IPS-NIHi7 (cell line): ENCODE results near the gene GNG7.
"Not testable (repeated sequence)": the region's sequence is repeated elsewhere in the genome, so short reads cannot be mapped to it uniquely, and the experiment has no call there.

Source experiments
- DNase-seq: peaks from one replicate; pipeline ENCODE4 v3.0.0; 2012; ENCODE audit warnings: mixed read lengths; ENCODE audit errors: extremely low spot score

GNG7 gene

DNA sequence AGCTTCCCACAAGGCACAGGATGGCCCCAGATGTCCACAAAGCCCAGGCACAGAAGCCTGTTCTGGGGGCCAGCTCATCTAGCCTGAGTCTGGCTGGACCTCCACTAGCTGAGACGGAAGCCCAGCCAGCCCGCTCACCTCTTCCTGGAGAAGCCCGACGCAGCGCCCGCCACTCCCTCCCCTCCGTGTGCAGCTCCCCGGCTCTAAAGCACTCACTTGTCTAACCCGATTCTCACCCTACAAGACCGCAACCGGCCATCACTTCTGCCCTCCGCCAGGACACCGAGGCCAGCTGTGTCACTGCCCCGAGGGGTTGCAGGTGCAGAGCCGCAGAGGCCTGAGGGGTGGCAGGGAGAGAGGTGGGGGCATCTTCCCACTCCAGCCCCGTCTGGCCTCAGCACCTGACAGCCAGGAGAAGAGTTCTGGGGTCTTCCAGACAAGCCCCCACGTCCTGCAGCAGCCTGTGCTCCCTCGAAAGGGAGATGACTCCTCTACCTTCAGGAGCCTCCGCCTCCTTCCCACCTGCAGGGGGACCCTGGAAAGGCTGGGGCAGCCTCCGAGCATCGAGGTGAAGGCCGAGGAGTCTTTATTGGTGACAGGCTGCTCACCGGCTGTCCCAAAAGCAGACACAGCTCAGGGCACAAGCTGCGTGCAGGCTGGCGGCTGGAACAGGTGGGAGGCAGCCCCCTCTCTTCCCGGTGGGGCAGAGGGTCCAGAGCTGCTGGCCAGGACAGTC lies 24.6 kb upstream of the GNG7 start:
- DNase-seq = no peak

DNA sequence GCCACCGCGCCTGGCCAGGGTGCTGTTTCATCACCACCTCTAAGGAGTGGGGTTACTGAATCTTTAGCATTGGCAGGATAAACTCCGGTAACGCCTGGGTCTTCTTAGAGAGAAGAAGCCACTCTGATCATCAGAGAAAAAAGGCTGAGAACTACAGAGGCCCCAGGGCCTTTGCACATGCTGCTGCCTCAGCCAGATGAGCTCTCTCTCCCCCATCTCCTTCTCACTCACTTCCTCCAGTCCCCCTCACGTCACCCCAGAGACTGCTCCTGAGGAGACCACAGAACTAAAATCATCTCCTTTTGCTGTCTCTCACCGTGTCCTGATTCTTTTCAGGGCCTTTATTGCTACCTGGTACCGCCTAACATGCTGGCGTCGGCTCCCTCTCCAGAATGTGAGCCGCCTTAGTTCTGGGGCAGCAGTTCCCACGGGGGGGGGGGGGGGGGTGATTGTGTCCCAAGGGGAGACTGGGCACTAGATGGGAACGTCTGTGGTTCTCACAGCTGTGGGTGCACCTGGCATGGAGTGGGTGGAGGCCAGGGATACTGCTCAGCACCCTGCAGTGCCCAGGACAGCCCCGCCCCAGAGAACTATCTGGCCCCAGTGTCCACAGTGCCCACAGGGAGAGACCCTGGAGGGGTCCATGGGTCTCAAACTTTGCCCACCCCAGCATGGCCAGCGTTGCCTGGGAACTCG lies 23.8 kb upstream of the GNG7 start:
- no peak for DNase-seq

DNA sequence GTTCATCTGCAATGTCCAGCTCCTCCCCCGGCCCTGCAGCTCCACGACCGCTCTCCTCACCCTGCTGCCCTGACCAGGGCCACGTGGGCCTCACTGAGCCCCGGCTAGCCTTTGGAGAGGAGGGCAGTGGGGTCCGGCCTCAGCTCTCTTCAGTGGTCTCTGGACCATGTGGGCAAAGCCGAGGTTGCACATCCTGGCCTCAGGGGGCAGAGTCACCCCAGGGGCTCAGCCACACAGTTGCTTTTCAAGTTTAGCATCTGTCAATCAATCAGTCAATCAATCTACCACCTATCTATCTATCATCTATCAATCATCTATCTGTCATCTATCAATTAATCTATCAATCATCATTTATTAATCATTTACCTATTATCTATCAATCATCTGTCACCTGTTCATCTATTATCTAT lies 21.7 kb upstream of the GNG7 start:
- DNase-seq = no peak

DNA sequence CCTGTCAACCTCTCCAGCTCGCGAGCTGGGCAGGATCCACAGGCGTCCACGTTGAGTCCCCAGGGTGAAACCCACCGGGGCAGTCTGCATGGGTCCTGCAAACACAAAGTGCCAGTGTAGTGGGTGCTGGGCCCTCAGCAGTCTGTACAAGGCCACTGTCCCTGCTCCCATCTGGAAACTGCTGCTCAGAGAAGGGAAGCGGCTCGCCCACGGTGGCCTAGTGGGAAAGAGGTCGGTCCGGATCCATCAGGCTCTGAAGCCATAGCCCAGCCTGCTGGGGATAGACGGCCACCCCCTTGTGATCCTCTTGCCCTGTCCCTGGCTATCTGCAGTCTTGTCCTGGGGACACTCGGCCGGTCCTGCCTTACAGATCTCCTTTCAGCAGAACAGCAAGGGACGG lies 21.3 kb upstream of the GNG7 start:
- no peak for DNase-seq

DNA sequence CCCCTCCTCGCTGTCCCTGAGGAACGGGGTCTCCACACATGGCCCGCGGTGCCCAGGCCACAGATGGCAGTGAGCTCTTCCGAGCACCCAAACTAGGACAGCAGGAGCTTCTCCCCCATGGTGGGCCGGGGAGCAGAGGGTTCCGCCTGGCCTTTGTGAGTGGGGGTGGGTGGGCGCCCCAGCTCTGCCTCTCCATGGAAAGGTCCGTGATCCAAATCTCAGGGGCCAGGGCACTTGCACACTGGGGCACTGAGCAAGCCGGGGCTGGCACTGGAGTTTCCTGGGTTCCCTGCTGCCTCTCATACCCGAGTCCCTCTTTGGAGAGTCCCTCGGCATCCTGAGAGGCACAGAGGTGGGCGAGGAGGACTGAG lies 20.8 kb upstream of the GNG7 start:
- DNase-seq = no peak

DNA sequence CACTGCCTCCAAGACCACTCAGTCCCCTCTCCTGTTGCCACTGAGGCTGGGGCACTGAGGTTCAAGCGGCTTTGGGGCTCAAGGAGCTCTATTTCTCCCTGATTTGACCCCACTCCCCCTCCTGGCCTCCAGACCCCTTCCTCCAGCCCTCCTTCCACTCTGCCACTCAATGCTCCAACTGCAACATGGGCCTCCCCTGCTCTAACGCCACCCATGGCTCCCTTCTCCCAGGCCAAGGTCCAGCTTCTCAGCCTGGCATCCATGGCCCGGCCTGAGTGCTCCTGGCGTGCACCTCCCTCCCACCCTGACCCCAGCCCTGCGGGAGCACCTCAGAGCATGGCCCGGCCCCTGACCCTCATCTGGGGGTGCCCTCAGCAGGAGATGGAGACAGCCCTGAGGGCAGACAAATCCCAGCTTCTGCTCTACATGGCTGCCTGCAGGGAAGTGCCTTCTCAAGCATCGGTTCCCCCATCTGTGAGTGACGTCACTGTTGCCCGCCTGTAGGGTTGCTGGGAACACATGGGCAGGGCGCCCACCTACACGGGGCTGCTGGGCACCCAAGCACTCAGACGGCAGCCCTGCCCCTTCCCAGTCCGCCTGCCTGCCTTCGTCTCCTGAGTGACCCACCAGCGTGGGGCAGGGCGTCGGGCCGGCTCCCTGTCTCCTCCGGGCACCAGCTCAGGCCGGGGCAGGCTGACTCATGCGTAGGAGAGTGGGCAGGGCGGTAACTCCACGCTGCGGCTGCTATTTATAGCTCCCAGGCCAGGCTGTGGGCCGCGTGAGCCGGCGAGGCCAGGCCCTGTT lies 20.2 kb upstream of the GNG7 start:
- DNase-seq = no peak

DNA sequence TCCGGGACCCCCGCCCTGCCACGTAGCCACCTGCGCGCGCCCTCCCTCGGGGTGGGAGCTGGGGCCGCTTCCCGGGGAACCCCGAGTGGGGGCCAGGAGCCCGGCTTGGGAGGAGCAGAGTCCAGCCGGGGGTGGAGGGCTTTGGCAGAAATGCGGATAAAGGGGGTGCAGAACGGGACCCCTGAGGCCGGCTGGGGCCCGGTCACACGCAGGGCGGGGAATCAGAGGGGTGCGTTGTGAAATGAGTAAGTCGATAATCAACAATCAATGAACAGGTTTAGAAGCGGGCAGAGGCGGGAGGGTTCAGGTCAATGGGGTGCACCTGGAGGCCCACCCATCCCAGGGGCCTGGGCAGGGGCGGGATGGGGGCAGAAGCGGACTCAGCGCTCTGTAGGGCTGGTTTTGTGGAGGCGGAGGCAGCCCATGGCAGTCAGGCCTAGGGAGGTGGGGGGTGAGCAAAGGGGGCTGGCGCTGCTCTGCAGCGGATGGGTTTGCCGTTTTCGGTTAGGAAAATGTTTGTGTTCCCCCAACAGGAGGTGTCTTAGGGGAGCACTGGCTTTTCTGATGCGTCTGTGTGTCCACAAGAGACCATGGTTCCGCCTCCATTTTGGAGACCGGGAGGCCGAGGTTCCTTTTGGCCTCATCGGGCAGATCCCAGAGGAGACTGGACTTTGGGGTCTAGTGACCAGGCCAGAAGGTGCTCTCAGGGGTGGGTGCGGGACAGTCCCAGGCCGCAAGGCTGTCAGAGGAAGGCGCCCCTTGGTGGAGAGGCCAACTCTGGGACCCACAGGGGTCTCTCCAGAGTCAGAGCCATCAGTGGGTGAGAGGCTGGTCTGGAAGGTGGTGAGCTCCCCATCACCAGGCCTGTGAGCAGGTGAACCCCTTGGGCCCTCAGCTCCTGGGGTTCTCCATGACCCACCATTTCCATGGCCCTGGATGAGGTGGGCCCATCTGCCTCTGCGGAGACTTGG lies 19.4 kb upstream of the GNG7 start:
- peak; percentile 38 for DNase-seq

DNA sequence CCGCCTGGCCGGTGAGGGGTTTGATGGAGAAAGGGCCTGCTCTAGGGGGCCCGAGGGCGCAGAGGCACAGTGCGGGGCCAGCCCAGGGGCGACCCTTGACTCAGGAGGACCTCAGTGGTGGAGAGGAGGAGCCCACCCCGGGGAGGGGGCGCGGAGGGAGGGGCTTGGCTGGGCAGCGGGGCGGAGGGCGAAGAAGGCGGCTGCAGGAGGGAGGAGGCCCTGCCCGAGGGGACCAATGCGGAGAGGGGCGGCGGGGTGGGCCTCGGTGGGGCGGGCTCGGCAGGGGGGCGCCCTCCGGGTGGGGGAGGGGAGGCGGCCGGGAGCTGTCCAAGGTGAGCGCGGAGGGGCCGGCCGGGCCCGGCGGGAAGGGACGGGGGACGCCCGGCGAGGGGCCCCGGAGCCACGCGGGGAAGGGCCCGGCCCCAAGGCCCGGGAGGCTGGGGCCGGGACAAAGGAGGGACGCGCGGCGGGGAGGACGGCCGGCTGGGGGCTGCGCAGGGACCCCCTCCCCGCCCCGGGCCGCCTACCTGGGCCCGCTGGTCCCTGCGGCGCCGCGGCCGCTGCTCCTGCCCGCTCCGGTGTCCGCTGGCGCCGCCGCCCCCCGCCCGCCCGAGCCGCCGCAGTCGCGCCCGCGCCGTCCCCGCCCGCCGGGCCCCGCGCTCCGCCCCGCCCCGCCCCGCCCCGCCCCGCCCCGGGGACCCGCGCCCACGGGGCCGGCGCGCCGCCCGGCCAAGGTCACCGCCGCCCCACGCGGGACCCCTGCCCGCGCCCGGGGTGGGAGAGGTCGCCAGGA lies 18.5 kb upstream of the GNG7 start, which contains the start of gene DIRAS1:
TSS of gene DIRAS1 (minus strand) at position 596 of the 793 bp plus-strand sequence. CDS start 3,566 bp downstream, outside the sequence.
- DNase-seq = peak; percentile 73

DNA sequence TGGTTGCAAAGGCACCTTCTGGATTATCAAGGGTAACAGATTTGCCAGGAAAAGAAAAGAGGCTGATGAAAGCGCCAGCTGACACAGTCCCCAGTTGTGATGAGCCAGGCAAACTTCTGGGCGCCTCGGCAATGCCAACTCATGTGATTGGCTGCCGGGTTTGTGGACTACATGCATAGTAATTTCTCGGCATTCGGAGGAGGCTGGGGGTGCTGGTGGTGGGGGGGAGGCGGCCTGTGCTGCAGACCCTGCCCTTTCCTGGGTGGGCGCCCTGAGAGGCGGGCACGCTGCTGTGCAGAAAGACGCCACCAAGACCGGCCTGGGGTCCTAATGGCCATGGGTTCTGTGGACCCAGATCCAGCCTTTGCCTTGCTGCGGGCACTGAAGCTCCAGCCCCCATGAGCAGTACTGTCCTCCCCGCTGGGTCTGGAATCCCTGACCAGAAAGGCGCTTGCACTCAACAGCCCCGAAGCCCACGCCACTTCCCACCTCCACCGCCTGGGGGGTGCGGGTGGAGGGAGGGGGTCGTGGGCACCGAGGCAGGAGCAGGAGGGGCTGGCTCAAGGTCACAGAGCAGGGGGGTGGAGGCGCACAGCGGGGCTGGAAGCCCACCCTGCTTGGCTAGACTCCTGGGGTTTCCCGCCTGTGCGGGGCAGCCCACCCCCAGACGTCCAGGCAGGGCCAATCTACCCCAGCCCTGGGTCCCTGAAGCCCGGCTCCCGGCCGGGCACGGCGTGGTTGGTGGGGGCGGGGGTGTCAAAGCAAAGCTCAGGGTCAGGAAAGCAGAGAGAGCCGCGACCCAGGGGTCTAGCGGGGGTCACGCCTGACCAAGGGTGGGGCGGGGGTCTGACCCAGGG lies 17.7 kb upstream of the GNG7 start:
- peak; percentile 66 for DNase-seq

DNA sequence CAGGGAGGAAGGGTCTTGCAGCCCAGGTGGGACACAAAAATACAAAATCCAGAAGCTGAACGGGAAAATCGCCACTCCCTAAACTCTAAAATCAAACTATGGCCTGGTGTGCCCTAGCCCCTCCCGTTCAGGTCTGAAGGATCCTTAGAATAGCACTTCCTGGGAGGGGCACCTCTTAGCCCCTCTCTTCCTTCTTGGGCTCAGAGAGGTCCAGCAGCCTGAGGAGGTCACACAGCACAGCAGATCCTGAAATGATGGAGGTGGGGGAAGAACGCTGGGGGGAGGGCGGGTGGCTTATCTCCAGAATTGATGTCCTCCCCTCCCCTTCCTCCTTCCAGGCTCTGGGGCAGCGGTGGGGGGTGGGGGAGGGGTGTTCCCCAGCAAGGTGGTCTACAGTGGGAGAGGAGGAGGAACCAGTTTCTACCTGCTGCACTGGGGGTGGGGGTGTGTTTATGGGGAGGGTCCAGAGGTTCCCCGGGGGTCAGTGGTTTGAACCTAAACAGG lies 16.8 kb upstream of the GNG7 start:
- DNase-seq = no peak

DNA sequence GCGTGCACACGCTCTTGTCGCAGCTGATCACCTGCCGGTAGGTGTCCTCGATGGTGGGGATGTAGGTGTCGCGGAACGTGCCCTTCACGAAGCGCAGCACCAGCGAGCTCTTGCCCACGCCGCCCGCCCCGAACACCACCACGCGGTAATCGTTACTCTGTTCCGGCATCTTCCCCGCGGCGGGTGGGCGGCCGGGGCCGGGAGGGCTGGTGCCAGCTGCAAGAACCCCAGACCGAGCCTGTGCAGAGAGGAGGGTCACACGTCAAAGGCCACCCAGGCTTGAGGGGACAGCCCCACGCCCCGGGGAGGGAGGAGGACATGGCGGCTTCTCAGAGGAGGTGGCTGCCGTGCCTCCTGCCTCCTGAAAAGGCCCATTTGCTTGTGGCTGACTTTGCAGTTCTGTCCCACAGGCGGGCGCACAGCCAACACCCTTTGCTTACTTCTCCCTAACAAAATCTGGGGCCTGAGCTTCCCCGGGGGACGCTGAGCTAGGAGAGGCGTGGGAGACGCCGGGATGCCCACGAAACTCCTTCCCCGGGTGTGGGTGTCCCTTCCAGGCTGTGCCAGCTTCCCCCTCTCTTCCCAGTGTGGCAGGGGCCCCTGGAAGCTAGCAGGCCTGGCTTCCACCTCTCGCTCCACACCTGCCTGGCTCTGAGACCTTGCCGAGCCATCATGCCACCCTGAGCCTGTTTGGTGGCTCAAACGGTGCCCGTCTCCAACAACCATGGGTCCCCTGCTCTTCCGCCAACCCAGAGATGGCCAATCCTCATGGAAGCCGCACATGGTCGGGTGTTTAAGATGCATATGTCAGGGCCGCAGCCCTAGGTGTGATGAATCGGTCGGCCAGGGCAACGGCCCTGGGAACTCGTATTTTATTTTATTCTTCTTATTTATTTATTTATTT lies 15.4 kb upstream of the GNG7 start:
- DNase-seq = no peak

DNA sequence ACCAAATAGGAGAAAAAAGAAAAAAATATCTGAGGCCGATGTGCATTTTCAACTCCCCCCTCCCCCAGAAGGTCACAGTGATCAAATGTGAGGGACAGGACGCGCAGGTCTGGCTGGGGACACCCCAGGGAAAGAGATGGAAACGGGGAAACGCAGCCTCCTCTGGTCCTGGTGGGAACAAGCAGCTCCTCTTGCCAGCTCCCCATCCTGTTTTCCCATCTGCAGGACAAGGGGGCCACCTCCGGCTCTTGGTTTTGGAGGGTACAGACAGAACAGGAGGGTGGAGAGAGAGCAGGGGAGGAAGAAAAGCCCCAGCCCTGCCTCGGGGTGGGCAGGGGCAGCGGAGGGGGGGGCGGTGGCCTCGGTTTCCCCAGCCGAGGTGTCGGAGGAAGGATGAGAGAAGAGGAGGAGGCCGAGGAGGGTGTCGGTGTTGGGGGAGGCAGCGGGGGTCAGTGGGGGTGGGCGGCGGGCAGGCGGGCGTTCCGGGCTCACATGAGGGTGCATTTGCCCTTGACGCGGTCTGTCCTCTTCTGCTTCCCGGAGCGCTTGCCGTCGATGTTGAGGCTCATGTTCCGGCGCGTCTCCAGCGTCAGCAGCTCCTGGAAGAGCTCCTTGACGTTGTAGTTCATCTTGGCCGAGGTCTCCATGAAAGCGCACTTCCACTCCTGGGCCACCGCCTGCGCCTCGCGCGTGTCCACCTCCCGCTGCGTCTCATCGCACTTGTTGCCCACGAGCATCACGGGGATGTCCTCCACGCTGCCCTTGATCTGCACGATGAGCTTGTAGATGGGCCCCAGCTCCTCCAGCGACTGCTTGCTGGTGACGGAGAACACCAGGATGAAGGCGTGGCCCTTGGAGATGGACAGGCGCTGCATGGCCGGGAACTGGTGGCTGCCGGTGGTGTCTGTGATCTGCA lies 14.5 kb upstream of the GNG7 start:
- no peak for DNase-seq

DNA sequence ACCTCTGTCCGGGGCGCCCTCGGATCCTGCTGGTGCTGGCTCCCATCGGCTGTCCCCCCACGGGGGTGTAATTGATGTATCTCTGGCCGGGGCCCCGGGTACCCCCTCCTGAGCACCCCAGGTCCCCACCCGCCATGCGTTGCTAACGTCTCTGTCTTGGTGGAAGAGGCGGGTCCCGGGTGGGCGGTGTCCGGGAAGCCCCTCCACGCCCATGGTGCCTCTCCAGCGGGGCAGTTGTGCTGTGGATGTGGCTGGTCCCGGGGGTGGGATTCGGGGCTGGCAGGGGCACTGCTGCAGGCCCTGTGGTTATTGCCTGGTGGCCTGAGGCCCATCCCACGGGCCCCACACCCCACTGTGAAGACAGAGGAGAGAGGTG lies 13.8 kb upstream of the GNG7 start:
- no peak for DNase-seq

DNA sequence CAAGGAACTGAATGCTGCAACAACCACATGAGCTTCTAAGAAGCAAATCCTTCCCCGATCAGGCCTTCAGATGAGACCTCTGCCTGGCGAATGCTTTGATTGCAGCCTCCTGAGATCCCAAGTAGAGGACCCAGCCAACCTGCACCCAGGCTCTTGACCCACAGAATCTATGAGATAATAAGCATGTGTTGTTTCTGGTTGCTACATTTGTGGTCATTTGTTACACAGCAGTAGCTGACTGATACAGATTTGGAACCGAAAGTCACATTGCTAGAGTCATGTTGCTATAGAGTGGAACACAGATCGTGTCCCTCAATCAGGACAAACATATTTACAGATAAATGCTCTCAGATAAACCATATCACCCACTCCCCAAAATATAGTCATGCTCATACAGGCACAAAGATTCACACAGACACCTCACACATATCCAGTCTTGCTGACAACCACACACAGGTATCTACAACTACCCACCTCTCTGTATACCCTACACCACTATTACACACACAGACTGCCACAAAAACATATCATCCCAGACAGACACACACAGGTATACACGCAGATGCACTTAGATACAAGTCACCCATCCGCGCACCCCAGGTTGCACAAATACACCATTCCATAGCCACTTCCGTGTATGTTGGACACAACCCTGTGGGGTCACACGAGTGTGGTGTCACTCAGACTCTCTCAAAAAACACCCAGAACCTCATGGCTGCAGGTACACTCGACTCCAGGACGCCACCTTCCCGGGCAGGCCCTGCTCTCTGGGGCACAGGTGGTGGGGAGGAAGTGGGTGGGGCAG lies 13.2 kb upstream of the GNG7 start:
- DNase-seq = no peak

DNA sequence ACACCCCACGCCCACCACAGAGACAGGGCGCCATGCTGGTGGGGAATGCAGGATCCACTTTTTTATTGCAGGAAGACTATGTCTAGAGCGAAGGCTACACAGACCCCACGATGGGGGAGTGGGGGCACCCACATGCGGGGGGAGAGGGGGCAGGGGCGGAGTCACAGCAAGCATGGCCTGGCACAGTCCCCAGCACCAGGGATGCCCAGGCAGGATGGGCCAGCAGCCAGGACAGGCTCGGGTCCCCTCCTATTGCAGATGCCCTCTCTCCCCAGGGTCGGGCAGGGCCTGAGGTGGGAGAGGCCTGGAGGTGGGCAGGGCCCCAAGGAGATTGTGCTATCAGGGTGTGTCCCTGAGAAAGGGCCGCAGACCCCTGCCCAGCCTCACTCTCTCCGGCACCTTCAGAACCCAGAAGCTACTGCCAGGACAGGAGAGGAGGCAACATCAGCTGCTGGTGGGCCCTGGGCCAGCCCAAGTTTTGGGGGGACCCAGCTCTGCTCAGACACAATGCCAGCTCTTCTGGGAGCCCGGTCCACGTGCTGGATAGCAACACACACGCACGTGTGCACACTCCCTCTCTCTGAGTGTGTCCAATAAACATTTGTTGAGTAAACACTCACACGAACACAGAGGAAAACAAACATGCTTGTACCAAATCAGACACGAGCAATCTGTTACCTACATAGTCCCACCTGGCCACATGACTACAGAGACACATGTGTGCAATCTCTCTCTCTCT lies 12.2 kb upstream of the GNG7 start:
- DNase-seq = no peak

DNA sequence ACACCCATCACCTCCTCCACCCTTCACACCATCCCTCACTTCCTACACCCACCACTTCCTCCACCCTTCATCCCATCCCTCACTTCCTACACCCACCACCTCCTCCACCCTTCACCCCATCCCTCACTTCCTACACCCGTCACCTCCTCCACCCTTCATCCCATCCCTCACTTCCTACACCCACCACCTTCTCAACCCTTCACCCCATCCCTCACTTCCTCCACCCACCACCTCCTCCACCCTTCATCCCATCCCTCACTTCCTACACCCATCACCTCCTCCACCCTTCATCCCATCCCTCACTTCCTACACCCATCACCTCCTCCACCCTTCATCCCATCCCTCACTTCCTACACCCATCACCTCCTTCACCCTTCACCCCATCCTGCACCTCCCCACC lies 11.6 kb upstream of the GNG7 start:
- DNase-seq = not testable (repeated sequence)
